Hematopoietic multipotent progenitor cell treated with erythropoietin and hydrocortisone succinate and interleukin-3 and kit ligand, for 8 days (in vitro differentiated cells): ENCODE results near the gene DRAXIN.

ENCODE experiments used
- DNase-seq: peaks from one replicate; pipeline ENCODE4 v3.0.0-alpha.2; 2015

DRAXIN gene

GRCh38 chr1:11691302-11691914, at the start of gene DRAXIN:
Gene DRAXIN (plus strand): TSS chr1:11691710. CDS start chr1:11706259, 14,549 bp downstream.
- DNase-seq = no peak

GRCh38 chr1:11641776-11642305, 49.7 kb upstream of the DRAXIN start:
- no peak for DNase-seq

GRCh38 chr1:11642418-11643017, 49.0 kb upstream of the DRAXIN start:
- peak; percentile 68 for DNase-seq

- no peak for DNase-seq
Observed at GRCh38 chr1:11643782-11644181, 47.7 kb upstream of the DRAXIN start.

GRCh38 chr1:11645270-11645669, 46.2 kb upstream of the DRAXIN start:
- no peak for DNase-seq

- peak; percentile 87 for DNase-seq
Observed at GRCh38 chr1:11645670-11646265, 45.7 kb upstream of the DRAXIN start.

- DNase-seq = no peak
Observed at GRCh38 chr1:11646317-11646716, 45.2 kb upstream of the DRAXIN start.

- DNase-seq = no peak
Observed at GRCh38 chr1:11647333-11647732, 44.2 kb upstream of the DRAXIN start.

- DNase-seq = no peak
Observed at GRCh38 chr1:11648039-11648438, 43.5 kb upstream of the DRAXIN start.

GRCh38 chr1:11648732-11649158, 42.8 kb upstream of the DRAXIN start:
- peak; percentile 26 for DNase-seq

GRCh38 chr1:11649237-11649623, 42.3 kb upstream of the DRAXIN start:
- DNase-seq = no peak

- no peak for DNase-seq
Observed at GRCh38 chr1:11649624-11650330, 41.7 kb upstream of the DRAXIN start.

GRCh38 chr1:11650331-11650991, 41.0 kb upstream of the DRAXIN start:
- DNase-seq = peak; percentile 68

GRCh38 chr1:11651017-11651416, 40.5 kb upstream of the DRAXIN start:
- no peak for DNase-seq

- no peak for DNase-seq
Observed at GRCh38 chr1:11652203-11652780, 39.2 kb upstream of the DRAXIN start.

GRCh38 chr1:11653101-11653860, 38.2 kb upstream of the DRAXIN start:
- no peak for DNase-seq

- no peak for DNase-seq
Observed at GRCh38 chr1:11653861-11654136, 37.7 kb upstream of the DRAXIN start.

- no peak for DNase-seq
Observed at GRCh38 chr1:11654137-11654938, 37.2 kb upstream of the DRAXIN start, which contains the start of the genes FBXO2 and FBXO44. Gene FBXO2 (minus strand): TSS chr1:11654429. CDS start chr1:11654340, 89 bp downstream. Gene FBXO44 (plus strand): TSS chr1:11654877. CDS start chr1:11655836, 959 bp downstream.

- no peak for DNase-seq
Observed at GRCh38 chr1:11654939-11655808, 36.3 kb upstream of the DRAXIN start.

- DNase-seq = no peak
Observed at GRCh38 chr1:11657654-11658053, 33.9 kb upstream of the DRAXIN start.
